NB4 (cell line): Measurements from ENCODE around the gene CCDC178.

ENCODE experiments used
- POLR2A ChIP-seq: IDR thresholded peaks from 2 replicates; pipeline ENCODE4 v1.6.1; 2011; ENCODE audit warnings: mild to moderate bottlenecking; ENCODE audit not compliant: insufficient read length; ENCODE audit errors: extremely low read depth
- TF ChIP-seq, protein P1 (sequence below): IDR thresholded peaks from one replicate; pipeline ENCODE4 v1.5.1; 2012; ENCODE audit warnings: low read depth, low read length

DNA sequence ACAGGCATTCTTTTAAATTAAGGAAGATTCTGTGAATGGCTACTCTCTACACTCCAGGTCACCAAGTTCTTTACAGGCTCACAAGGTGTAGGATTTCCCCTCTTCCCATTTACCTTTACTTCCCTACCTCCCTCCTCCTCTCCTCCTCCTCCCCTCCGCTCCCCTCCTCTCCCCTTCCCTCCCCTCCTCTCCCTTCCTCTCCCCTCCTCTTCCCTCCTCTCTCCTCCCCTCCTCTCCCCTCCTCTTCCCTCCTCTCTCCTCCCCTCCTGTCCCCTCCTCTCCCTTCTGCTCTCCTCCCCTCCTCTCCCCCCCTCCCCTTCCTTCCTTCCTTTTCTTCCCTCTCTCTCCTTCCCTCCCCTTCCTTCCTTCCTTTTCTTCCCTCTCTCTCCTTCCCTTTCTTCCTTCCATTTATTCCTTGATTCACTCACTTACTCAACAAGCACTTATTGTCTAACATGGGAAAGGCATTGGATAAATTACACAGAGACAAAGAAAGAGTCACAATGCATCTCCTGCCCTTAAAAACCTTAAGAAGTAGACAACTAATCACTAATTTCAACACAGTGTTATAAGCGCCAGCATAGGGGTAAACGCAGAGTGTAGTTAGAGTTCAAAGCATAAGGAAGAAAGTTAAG, 152.3 kb downstream of the CCDC178 start:
- TF ChIP-seq, protein P1, sequence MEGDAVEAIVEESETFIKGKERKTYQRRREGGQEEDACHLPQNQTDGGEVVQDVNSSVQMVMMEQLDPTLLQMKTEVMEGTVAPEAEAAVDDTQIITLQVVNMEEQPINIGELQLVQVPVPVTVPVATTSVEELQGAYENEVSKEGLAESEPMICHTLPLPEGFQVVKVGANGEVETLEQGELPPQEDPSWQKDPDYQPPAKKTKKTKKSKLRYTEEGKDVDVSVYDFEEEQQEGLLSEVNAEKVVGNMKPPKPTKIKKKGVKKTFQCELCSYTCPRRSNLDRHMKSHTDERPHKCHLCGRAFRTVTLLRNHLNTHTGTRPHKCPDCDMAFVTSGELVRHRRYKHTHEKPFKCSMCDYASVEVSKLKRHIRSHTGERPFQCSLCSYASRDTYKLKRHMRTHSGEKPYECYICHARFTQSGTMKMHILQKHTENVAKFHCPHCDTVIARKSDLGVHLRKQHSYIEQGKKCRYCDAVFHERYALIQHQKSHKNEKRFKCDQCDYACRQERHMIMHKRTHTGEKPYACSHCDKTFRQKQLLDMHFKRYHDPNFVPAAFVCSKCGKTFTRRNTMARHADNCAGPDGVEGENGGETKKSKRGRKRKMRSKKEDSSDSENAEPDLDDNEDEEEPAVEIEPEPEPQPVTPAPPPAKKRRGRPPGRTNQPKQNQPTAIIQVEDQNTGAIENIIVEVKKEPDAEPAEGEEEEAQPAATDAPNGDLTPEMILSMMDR = no peak
- no peak for TF ChIP-seq POLR2A
